ENCODE results near the gene RIBC2. TPM values are rescaled to one million over a fixed set of nuclear protein-coding genes. Genes with fewer than 3 reads are reported as not detected.
A peak's percentile ranks its signal among the peaks of the same experiment; 100 is the strongest.

Gene RIBC2
- total and polyA plus RNA-seq, 7 donors = 1.5 TPM; not detected in 6

- no peaks in the 10 kb centered on the region for H3K36me3 ChIP-seq
- 83 to 93% methylated on average over 6 of the region's 6 CpGs for WGBS, 2 donors
- DNase-seq = no peak
- H3K27ac ChIP-seq = peak overlapping the region in 1 of 4 donors; percentile 20
- TF ChIP-seq CTCF (IDR thresholded peaks at IDR 0.05) = no peak
- no peaks in the 10 kb centered on the region for H3K9me3 ChIP-seq
- intact Hi-C loops (cut with DNase I) = loop anchor here (5.0 kb wide), 1 partner anchor 44 kb away; no protein-coding TSS in a partner anchor
- peaks cover 0 to 10% (median 4%) of the 10 kb centered on the region in 4 donors for H3K4me1 ChIP-seq
- H3K4me3 ChIP-seq = no peak overlapping the region
- no peaks in the 10 kb centered on the region for H3K27me3 ChIP-seq
Measured at GRCh38 chr22:45453764-45454163, 40.3 kb downstream of the RIBC2 start.

DNA sequence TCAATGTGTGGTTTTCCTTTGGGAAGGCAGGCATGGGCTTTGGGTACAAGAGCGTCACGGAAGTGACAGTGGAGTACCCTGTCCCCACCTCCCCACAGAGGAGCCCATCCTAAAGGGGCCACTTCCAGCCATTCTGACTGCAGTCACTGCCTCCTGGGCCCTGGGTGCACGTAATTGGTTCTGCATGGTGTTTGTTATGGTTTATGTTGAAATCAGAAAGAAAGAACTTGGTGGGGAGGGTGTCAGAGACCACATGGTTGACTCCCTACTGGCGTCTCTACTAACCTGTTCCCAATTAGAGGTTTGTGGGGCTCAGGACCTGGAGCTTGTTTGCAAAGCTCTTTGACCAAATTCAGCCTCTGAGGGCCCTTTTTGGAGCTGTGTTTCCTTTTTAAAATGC, 40.8 kb downstream of the RIBC2 start:
- Histone ChIP-seq H3K9me3 (no peaks in the 10 kb centered on the region), H3K27ac (peak overlapping the region in 1 of 4 donors; percentile 20), H3K36me3 (no peaks in the 10 kb centered on the region), H3K4me1 (peaks cover 0 to 10% (median 4%) of the 10 kb centered on the region in 4 donors), H3K27me3 (no peaks in the 10 kb centered on the region), H3K4me3 (no peak overlapping the region)
- DNase-seq = no peak
- intact Hi-C loops (cut with DNase I) = loop anchor here (5.0 kb wide), 1 partner anchor 43 kb away; no protein-coding TSS in a partner anchor
- TF ChIP-seq POLR2A (IDR thresholded peaks at IDR 0.05) (no peak), POLR2AphosphoS5 (IDR thresholded peaks at IDR 0.05) (no peak), CTCF (IDR thresholded peaks at IDR 0.05) (no peak), EP300 (IDR thresholded peaks at IDR 0.05) (no peak)
- 65 to 80% methylated on average over 4 of the region's 4 CpGs for WGBS, 2 donors

DNA sequence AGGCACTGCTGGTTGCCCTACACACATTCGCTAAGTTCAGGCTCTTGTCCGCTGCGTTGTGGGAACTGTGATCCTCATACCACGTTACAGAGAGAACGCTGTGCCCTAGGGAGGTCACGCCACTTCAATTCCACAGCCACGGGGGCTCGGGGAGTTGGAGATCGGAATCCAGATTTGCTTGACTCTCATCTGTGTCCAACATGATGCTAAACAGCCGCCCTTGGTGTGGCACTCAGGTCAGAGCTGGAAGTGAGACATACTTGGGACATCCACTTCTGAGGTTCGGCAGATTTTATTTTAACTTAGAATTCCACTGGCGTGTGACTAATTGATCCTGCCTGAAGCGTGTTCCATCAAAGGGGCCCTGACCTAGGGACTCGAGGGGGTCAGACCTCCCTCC, 41.7 kb downstream of the RIBC2 start:
- no peak overlapping the region for H3K4me3 ChIP-seq
- H3K27me3 ChIP-seq = no peaks in the 10 kb centered on the region
- H3K4me1 ChIP-seq = peaks cover 0 to 10% (median 4%) of the 10 kb centered on the region in 4 donors
- H3K27ac ChIP-seq = no peak overlapping the region
- DNase-seq = no peak
- 83 to 84% methylated on average over 14 of the region's 14 CpGs for WGBS, 2 donors
- no peak for TF ChIP-seq EP300 (IDR thresholded peaks at IDR 0.05)
- TF ChIP-seq POLR2A (IDR thresholded peaks at IDR 0.05) = no peak
- no peak for TF ChIP-seq POLR2AphosphoS5 (IDR thresholded peaks at IDR 0.05)
- TF ChIP-seq CTCF (IDR thresholded peaks at IDR 0.05) = no peak
- intact Hi-C loops (cut with DNase I) = no loop called here
- H3K36me3 ChIP-seq = no peaks in the 10 kb centered on the region
- H3K9me3 ChIP-seq = no peaks in the 10 kb centered on the region

DNA sequence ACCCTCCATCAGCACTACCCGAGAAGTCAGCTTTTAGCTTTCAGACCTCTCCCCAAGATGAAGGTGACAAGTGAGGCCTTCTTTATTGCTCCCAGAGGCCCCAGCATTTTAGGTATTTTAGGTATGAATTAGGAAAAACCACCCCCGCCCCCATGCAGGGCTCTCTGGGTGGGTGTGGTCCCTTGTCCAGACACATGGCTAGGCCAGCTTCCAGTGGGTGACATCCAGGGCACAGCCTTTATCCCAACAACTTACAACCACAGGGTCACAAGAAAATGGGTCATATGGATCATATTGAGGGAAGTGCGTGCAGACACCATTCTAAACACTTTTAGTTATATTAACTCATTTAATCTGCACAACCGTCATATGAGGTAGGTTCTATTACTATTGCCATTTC, 42.1 kb downstream of the RIBC2 start:
- Histone ChIP-seq H3K36me3 (no peaks in the 10 kb centered on the region), H3K9me3 (no peaks in the 10 kb centered on the region), H3K4me1 (peaks cover 0 to 10% (median 2%) of the 10 kb centered on the region in 4 donors), H3K4me3 (no peak overlapping the region), H3K27ac (no peak overlapping the region), H3K27me3 (no peaks in the 10 kb centered on the region)
- no peak for DNase-seq
- 84 to 89% methylated on average over 4 of the region's 4 CpGs for WGBS, 2 donors
- intact Hi-C loops (cut with DNase I) = no loop called here
- TF ChIP-seq EP300 (IDR thresholded peaks at IDR 0.05) = no peak
- TF ChIP-seq POLR2A (IDR thresholded peaks at IDR 0.05) = no peak
- no peak for TF ChIP-seq POLR2AphosphoS5 (IDR thresholded peaks at IDR 0.05)

DNA sequence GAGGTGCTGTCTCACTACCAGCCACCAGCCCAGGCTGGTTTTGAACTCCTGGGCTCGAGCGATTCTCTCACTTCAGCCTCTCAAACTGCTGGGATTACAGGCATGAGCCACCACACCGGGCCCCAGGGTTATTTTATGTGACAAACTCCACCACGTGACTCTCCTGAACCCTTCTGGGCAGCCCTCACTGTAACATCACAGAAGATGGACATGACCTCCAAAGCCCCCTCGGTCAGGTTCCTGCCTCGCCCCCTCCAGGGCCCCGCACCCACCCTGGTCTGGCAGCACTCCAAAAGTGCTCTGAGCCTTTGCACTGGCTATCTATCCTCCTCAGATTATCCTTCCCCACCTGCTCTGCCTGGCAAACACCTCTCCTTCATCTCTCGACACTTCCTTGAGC, 43.3 kb downstream of the RIBC2 start:
- DNase-seq = no peak
- Histone ChIP-seq H3K27me3 (no peaks in the 10 kb centered on the region), H3K4me3 (no peak overlapping the region), H3K27ac (no peak overlapping the region), H3K9me3 (no peaks in the 10 kb centered on the region), H3K36me3 (no peaks in the 10 kb centered on the region), H3K4me1 (peaks cover 0 to 10% (median 0%) of the 10 kb centered on the region in 4 donors)
- no peak for TF ChIP-seq CTCF (IDR thresholded peaks at IDR 0.05)
- no peak for TF ChIP-seq POLR2AphosphoS5 (IDR thresholded peaks at IDR 0.05)
- TF ChIP-seq EP300 (IDR thresholded peaks at IDR 0.05) = no peak
- TF ChIP-seq POLR2A (IDR thresholded peaks at IDR 0.05) = no peak
- 73 to 86% methylated on average over 8 of the region's 8 CpGs for WGBS, 2 donors
- intact Hi-C loops (cut with DNase I) = no loop called here

All from sigmoid colon (tissue), 7 donors.